ENCODE measurements around the gene FAR1. TPM values are rescaled to one million over a fixed set of nuclear protein-coding genes. Genes with fewer than 3 reads are reported as not detected.

The FAR1 gene, protein sequence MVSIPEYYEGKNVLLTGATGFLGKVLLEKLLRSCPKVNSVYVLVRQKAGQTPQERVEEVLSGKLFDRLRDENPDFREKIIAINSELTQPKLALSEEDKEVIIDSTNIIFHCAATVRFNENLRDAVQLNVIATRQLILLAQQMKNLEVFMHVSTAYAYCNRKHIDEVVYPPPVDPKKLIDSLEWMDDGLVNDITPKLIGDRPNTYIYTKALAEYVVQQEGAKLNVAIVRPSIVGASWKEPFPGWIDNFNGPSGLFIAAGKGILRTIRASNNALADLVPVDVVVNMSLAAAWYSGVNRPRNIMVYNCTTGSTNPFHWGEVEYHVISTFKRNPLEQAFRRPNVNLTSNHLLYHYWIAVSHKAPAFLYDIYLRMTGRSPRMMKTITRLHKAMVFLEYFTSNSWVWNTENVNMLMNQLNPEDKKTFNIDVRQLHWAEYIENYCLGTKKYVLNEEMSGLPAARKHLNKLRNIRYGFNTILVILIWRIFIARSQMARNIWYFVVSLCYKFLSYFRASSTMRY
- 39.4 to 67.7 TPM (median 57.2 TPM) in 5 replicates for total RNA-seq (2022; extraction: Qiagen RNA extraction; ENCODE audit: low read depth)

DNA sequence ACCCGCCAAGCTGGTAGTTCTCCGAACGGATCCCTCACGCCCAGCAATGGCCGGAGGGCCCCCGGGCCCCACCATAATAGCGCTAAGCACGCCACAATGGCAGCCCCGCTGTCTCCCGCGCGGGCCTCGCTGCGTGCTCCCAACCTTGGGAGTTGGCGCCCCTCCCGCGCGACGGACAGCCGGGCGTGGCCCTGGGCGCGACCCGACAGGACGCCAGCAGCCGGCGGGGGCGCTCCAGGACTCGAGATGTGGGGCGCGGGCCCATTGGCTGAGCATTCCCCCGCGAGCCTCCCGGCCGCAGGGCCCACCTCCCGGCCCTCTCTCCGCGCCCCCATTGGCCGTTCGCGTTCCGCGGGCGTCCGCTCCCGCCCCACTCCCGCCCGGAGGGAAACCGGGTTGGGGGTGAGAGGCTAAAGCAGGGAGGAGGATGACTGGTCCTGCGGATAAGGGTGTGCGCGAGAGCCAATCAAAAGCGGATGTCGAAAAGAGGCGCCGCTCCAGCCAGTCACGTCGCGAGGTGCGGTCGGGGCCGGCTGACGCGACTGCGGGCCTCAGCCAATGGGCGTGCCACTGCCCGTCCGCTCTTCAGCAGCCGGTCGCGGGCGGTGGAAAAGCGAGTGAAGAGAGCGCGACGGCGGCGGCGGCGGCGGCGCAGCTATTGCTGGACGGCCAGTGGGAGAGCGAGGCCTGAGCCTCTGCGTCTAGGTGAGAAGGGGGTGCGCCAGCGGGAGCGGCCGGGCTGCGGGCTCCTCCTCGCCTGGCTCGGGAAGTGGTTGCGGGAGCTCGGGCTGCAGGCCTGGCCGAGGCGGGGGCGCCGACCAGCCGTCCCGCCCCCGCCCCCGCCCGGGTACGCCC is at the start of gene FAR1:
Gene FAR1, plus strand, starts transcription at position 567 of the 855 bp plus-strand sequence. CDS start 26,098 bp downstream, outside the sequence.

Other genes with a start within 250 kb of the FAR1 start
- 39.2 to 49.4 TPM (median 43.1 TPM) in 5 replicates for gene BTBD10, start 205.4 kb upstream of the FAR1 start, total RNA-seq (2022; extraction: Qiagen RNA extraction; ENCODE audit: low read depth)
- gene PTH, start 172.7 kb upstream of the FAR1 start, total RNA-seq (2022; extraction: Qiagen RNA extraction; ENCODE audit: low read depth): not detected in 5 replicates